GM21619 (cell line): ENCODE results near the gene C9orf153.
"Not testable (repeated sequence)": the region's sequence is repeated elsewhere in the genome, so short reads cannot be mapped to it uniquely, and the experiment has no call there.

ENCODE experiments used
- ATAC-seq: cut with Tn5 transposase; IDR thresholded peaks from one replicate; pipeline ENCODE4 v1.9.1; 2021; ENCODE audit not compliant: unreplicated experiment

Gene C9orf153

GRCh38 chr9:86193088-86193487, 66.4 kb downstream of the C9orf153 start:
- no peak for ATAC-seq

GRCh38 chr9:86190700-86191099, 68.8 kb downstream of the C9orf153 start:
- not testable (repeated sequence) for ATAC-seq

- ATAC-seq: no peak
Measured at GRCh38 chr9:86187121-86187520, 72.3 kb downstream of the C9orf153 start.

DNA sequence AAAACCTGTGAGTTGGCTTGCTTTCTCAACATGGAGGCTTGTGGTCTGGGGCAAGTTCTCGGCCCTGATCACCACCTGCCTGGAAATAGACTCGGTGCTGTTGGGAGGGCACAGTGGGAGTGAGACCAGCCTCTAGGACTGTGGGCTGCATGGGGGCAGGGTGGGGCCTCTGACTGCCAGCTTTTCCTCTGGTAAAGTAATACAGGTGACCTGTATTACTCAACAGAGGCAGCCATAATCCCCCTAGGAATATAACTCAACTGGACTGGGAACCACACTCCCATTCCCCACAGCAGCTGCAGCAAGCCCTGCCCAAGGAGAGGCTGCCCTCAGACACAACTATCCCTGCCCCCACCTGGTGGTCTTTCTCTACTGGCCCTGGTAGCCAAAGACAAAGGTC, 72.8 kb downstream of the C9orf153 start:
- ATAC-seq: no peak

DNA sequence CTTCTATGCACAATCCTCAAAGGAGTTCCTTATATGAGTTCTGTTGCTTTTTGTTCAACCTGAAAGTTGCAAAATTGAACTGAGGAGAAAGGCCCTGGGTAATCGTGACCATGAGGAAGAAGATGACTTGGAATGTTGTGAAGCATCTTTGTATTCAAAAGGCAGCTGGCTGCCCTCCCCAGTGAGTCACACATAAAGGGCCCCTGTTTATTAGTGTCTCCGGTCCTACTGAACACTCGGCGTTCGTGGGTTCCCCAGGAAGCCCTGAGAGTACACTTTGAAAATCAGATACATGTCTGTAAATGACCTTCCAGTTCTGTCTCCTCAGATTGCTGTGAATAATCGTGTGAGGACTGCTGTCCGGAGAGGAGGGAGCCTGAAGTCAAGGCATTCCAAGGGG, 73.6 kb downstream of the C9orf153 start:
- ATAC-seq: no peak

DNA sequence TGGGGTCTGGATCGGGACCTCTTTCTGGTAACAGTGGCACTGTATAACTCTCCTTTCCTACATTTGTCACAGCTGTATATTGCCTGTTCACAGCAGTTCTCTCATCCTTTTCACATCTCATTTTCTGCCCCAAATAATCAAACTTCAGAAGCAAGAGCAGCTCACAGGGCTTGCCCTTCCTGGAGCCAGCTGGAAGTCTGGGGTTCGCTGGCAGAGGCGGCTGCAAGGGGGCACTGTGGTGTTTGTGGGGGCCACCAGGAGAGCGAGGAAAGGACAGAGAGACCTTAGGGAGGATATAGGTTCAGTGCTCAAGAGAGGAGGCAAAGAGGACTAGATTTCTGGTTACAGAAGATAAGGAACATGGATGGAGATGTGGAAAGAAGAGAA, 75.3 kb downstream of the C9orf153 start:
- ATAC-seq: no peak

GRCh38 chr9:86183229-86184137, 76.0 kb downstream of the C9orf153 start:
- ATAC-seq: no peak

DNA sequence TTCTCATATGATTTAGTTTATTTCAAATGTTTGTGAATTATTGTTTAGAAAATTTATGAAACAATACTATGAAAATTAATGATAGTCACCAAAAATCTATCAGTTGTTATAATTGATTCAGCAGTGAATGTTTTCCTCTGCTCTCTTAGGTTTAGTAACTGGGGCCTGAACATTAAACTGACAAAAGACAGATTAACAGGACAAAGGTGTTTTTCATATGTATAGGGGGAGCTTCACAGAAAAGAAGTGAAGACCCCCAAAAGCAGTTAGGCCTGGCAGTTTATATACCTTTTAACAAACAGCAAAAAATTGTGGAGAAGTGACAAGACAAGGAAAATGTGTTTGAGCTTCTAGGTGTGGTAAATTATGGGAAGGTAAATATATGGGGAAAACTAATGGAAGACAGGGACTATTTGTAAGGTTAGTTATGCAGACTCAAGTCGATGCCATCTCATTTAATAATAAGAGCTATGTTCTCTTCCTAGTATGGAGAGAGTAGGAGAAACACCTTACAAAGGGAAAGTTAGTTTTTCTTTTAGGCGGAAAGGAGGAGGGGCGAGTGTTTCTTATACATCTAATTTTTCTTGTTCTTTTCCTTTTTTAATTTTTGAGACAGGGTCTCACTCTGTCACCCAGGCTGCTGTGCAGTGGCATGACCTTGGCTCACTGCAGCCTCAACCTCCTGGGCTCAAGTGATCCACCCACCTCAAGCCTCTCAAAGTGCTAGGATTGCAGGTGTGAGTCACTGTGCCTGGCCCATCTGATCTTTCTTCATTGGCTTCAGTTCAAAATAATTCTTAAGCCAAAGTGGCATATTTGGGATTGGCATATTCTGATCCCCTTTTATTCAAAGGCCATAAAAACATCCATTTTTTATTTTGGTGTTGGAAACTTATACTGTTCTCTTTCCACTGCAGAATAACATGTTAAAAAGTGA, 77.8 kb downstream of the C9orf153 start:
- ATAC-seq: no peak

GRCh38 chr9:86178503-86178902, 81.0 kb downstream of the C9orf153 start:
- no peak for ATAC-seq

- no peak for ATAC-seq
Measured at GRCh38 chr9:86177995-86178394, 81.5 kb downstream of the C9orf153 start.

- ATAC-seq: no peak
Measured at GRCh38 chr9:86176468-86176867, 83.0 kb downstream of the C9orf153 start.

- ATAC-seq: no peak
Measured at GRCh38 chr9:86175743-86176456, 83.6 kb downstream of the C9orf153 start.

- ATAC-seq: no peak
Measured at GRCh38 chr9:86175223-86175622, 84.2 kb downstream of the C9orf153 start.
